Measurements from ENCODE around the gene FPGS.

DNA sequence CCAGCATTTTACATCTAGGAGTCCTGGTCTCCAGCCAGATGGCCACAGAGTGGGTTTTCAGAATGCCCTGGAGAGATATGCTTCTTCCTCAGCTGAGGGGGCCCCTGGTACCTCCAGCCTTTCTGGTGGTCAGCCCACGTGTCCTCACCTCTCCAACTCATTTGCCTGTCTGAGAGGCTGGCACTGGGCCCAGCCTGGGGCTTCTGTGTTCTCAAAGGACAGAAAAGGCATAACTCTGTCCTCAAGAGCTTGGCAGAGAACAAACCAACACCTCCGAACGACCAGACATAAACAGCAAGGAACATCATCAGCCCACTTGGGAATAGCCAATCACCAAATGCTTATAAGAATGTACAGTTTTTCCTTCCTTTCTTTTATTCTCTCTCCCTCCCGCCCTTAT lies 34.7 kb downstream of the FPGS start:
- TF ChIP-seq CTCF (IDR thresholded peaks at IDR 0.05), result no peak
- TF ChIP-seq POLR2AphosphoS5 (IDR thresholded peaks at IDR 0.05), result no peak
- TF ChIP-seq EP300 (IDR thresholded peaks at IDR 0.05; ENCODE audit: low read depth), result no peak
